GM12872 (cell line): Measurements from ENCODE around the gene CNNM2.
A peak's percentile ranks its signal among the peaks of the same experiment; 100 is the strongest.

Experiments used
- TF ChIP-seq, protein P1 (sequence below): IDR thresholded peaks from 3 replicates; pipeline ENCODE4 v1.5.1; 2011; ENCODE audit warnings: low read depth, mild to moderate bottlenecking, low read length, moderate library complexity; ENCODE audit not compliant: insufficient read depth

Gene CNNM2

DNA sequence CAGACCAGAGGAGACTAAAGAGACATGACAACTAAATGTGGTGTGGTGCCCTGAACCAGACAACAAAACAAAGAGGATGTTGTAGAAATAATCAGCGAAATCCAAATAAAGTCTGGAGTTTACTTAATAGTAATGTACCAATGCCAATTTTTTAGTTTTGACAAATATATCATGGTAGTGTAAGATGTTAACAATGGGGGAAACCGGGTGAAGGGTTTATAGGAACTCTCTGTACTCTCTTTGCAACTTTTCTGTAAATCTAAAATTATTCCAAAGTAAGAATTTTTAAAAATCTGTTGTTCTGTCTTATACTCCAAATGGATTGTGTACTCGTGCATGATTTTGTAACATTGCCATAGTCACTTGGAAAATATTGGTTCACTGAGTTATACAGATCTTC, 129.3 kb downstream of the CNNM2 start:
- TF ChIP-seq, protein P1, sequence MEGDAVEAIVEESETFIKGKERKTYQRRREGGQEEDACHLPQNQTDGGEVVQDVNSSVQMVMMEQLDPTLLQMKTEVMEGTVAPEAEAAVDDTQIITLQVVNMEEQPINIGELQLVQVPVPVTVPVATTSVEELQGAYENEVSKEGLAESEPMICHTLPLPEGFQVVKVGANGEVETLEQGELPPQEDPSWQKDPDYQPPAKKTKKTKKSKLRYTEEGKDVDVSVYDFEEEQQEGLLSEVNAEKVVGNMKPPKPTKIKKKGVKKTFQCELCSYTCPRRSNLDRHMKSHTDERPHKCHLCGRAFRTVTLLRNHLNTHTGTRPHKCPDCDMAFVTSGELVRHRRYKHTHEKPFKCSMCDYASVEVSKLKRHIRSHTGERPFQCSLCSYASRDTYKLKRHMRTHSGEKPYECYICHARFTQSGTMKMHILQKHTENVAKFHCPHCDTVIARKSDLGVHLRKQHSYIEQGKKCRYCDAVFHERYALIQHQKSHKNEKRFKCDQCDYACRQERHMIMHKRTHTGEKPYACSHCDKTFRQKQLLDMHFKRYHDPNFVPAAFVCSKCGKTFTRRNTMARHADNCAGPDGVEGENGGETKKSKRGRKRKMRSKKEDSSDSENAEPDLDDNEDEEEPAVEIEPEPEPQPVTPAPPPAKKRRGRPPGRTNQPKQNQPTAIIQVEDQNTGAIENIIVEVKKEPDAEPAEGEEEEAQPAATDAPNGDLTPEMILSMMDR, result no peak

DNA sequence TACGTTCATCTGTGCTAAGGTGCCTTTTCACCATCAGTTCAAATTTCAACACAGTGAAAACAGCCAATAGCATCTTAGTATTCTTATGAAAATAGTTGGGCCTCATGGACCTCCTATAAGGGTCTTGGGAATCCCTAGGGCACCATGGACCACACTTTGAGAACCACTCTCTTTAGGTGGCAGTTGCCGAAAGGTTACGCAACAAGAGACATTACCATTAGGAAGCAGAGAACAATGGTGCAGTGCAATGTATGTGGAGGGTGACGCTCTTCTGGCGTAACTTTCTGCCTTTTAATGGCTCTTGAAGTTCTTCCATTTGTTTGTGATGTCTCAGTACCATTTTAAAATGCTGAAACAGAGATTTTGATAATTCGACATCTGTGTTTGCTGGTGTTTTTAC, 131.1 kb downstream of the CNNM2 start:
- TF ChIP-seq, protein P1, result no peak

- TF ChIP-seq, protein P1, result peak; percentile 75
Measured at GRCh38 chr10:103053659-103054581, 135.8 kb downstream of the CNNM2 start.

DNA sequence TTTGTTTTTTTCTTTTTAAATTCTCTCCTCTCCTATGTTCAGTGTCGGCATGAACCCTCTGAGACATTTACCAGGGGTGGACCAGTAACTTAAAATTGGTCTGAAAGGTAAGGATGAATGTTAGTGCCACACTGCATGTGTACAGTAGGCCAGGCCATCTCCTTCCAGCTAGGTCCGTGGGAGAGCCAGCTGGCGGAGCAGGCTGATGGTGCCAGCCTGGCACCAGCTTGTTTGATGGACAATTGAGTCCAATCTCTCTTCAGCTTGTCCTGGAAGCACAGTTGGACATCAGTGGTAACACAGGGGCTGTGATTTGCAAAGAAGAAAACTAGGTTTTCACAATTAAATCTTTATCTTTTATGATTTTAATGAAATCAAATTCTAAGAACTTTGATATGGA, 136.5 kb downstream of the CNNM2 start:
- TF ChIP-seq, protein P1, result no peak

- TF ChIP-seq, protein P1, result no peak
Measured at GRCh38 chr10:103055105-103055504, 137.0 kb downstream of the CNNM2 start.

GRCh38 chr10:103058034-103058433, 139.9 kb downstream of the CNNM2 start:
- TF ChIP-seq, protein P1, result no peak

DNA sequence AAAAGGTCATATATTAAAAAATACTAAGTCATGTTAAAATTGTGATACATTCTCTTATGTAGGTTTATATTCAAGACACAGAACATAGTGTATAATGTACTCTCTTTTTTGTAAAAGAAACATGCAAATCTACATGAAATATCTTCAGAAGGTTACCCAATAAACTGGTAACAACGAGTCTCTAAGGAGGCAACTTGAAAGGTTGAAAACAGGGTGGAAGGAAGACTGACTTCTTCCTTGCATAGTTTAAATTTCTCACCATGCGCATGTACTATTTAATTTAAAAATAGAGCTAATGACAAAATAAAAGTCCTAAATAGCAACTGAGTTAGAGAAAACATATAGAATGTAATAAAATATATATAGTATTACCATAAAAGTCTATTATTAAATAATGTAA, 142.5 kb downstream of the CNNM2 start:
- TF ChIP-seq, protein P1, result no peak
